GM23338 (cell line): ENCODE results near the gene SPTA1.

Source experiments
- CREB1 ChIP-seq: fragments of 250-450 bp; sonication (Bioruptor Pico); IDR thresholded peaks from 2 replicates; pipeline ENCODE4 v1.5.0; 2020; ENCODE audit warnings: low read depth, mild to moderate bottlenecking, moderate library complexity
- CTCF ChIP-seq, 2 experiments: fragments of 200-600 bp in 1 of 2; sonication (generic) in 1 of 2; conservative IDR thresholded peaks; 2 replicates each; pipeline versions ENCODE4 v1.5.1 to v1.6.1; 2016 to 2017; ENCODE audit warnings: antibody characterized with exemption in 2 of 2, low read depth in 2 of 2, mild to moderate bottlenecking in 2 of 2, moderate library complexity in 1 of 2
- ETS1 ChIP-seq: IDR thresholded peaks from 2 replicates; pipeline ENCODE4 v1.6.1; 2016; ENCODE audit warnings: antibody characterized with exemption
- EZH2 ChIP-seq: fragments of 200-600 bp; sonication (generic); IDR thresholded peaks from one replicate; pipeline ENCODE4 v1.8.0; 2017; ENCODE audit warnings: antibody characterized with exemption, mild to moderate bottlenecking, low read depth; ENCODE audit not compliant: unreplicated experiment
- EZH2phosphoT487 ChIP-seq: fragments of 200-600 bp; sonication (generic); IDR thresholded peaks from one replicate; pipeline ENCODE4 v1.8.1; 2018; ENCODE audit warnings: antibody characterized with exemption; ENCODE audit not compliant: unreplicated experiment
- JUNB ChIP-seq: IDR thresholded peaks from one replicate; pipeline ENCODE4 v1.6.1; 2016; ENCODE audit warnings: antibody characterized with exemption; ENCODE audit not compliant: unreplicated experiment
- NANOG ChIP-seq: IDR thresholded peaks from 2 replicates; pipeline ENCODE4 v1.6.1; 2016; ENCODE audit warnings: antibody characterized with exemption, borderline replicate concordance
- POLR2AphosphoS5 ChIP-seq: IDR thresholded peaks from 2 replicates; pipeline ENCODE4 v1.6.1; 2016; ENCODE audit warnings: antibody characterized with exemption, low read depth
- REST ChIP-seq: IDR thresholded peaks from one replicate; pipeline ENCODE4 v1.6.1; 2018; ENCODE audit warnings: antibody characterized with exemption; ENCODE audit not compliant: unreplicated experiment
- STAT1 ChIP-seq: IDR thresholded peaks from one replicate; pipeline ENCODE4 v1.6.1; 2016; ENCODE audit warnings: antibody characterized with exemption; ENCODE audit not compliant: unreplicated experiment
- ZNF114 ChIP-seq: fragments of 250-450 bp; sonication (Bioruptor Pico); IDR thresholded peaks from 2 replicates; pipeline ENCODE4 v1.5.0; 2020; ENCODE audit warnings: mild to moderate bottlenecking, moderate library complexity
- ZNF331 ChIP-seq: fragments of 250-450 bp; sonication (Bioruptor Pico); IDR thresholded peaks from 2 replicates; pipeline ENCODE4 v1.5.0; 2020; ENCODE audit warnings: low read depth, mild to moderate bottlenecking, moderate library complexity

- TF ChIP-seq EZH2, result no peak
- no peak for TF ChIP-seq POLR2AphosphoS5
- no peak for TF ChIP-seq CTCF (conservative IDR thresholded peaks at IDR 0.05; ENCODE audit: low read depth in 2 of 2)
- TF ChIP-seq JUNB, result no peak
- no peak for TF ChIP-seq EZH2phosphoT487
- TF ChIP-seq REST, result no peak
- no peak for TF ChIP-seq STAT1
- no peak for TF ChIP-seq NANOG
- no peak for TF ChIP-seq ZNF114
- TF ChIP-seq CREB1 (CRISPR knock-in tag), result no peak
- TF ChIP-seq ZNF331 (CRISPR knock-in tag), result no peak
- no peak for TF ChIP-seq ETS1
Observed at GRCh38 chr1:158586942-158587341, 99.6 kb downstream of the SPTA1 start.
